CD4-positive, alpha-beta T cell treated with Interleukin-10 for 1 hour (primary cell): ENCODE data around the gene ZNF324B.
"Not testable (repeated sequence)": the region's sequence is repeated elsewhere in the genome, so short reads cannot be mapped to it uniquely, and the experiment has no call there.

Source experiments
- DNase-seq: peaks from one replicate; pipeline ENCODE4 v3.0.0-alpha.2; 2020

Gene ZNF324B

DNA sequence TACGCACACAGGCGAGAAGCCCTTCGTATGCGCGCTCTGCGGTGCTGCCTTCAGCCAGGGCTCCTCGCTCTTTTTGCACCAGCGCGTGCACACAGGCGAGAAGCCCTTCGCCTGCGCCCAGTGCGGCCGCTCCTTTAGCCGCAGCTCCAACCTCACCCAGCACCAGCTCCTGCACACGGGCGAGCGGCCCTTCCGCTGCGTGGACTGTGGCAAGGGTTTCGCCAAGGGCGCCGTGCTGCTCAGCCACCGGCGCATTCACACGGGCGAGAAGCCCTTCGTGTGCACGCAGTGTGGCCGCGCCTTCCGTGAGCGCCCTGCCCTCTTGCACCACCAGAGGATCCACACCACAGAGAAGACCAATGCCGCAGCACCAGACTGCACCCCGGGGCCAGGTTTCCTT, 4.7 kb downstream of the ZNF324B start:
- no peak for DNase-seq

DNA sequence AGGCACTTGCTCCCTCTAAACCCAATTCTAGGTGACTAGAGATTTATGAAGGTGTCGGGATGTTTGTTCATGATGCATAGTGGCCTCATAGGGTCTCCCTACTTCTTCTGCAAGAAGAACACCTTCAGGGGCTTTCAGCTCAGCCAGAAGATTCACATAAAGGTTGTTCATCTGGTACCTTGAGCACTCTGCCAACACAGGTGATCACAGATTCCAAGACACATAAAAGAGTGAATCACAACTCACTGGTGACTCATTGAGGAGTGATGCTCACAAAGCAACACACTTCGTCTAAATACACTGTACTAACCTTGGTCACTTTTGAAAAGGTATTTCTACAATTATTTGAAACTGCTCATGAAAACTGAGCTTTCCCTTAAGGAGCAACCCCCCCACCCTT, 8.6 kb downstream of the ZNF324B start:
- no peak for DNase-seq

DNA sequence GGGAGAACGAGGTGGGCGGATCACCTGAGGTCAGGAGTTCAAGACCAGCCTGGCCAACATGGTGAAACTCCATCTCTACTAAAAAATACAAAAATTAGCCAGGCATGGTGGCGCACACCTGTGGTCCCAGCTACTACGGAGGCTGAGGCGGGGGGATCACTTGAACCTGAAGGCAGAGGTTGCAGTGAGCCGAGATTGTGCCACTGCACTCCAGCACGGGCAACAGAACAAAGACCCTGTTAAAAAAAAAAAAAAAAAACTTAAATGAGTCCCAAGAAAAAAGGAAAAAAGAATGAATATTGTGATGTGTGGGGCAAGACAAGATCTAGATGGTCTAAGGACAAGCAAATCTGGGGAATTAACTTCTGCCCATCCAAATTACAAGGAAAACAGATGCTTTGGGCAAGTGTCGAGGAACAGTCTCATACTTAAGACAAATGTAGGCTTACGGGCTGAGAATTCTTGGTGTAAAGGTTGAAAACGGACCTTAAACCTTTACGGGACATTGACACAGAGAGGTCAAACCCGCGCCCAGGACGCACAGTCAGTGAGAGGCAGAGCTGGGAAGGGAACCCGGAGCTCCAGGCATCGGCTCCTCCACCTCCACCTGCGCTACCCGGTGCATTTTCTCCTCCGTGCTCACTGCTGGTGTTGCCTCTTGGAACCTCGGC, 14.8 kb downstream of the ZNF324B start:
- no peak for DNase-seq

DNA sequence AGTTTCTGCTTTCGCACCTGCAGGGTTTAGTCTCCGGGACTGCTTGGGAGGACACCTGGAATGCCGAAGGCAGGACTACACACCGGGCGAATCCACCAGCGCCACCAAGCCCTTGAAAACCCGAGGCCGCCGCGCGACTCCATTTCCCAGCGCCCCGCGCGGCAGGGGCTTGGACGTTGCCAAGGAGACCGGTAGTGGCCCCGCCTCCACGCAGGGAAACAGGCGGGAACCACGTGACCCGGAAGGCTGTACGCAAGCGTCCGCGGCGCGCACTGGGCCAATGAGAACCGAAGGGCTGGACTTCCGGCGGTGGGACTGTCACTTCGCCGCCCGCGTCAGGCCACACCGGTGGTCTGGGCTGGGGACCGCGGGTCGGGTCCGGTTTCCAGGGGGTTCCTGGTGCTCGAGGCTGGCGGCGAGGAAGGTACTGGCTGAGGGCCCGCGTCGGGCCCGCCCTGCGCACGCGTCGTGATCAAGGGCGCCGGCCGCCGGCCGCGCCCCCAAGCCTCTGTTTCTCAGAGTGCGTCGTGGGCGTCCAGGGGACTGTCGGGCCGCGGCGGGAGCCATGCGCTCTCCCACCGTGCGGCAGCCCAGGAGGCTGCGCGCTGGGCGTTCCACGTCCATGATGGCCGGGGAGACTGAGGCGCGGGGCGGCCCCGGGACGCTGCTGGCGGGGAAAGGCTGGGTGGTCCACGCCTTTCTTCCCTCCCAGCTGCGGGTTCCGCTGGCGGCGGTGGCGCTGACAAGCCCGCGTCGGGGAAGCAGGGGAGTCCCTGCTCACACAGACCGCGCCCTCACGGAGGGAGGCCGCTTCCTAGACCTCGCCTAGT, 15.6 kb downstream of the ZNF324B start, which contains the start of gene ZNF324:
Gene ZNF324, plus strand, starts transcription at position 321 of the 830 bp plus-strand sequence. CDS start 2,106 bp downstream, outside the sequence.
- DNase-seq: peak; percentile 96

DNA sequence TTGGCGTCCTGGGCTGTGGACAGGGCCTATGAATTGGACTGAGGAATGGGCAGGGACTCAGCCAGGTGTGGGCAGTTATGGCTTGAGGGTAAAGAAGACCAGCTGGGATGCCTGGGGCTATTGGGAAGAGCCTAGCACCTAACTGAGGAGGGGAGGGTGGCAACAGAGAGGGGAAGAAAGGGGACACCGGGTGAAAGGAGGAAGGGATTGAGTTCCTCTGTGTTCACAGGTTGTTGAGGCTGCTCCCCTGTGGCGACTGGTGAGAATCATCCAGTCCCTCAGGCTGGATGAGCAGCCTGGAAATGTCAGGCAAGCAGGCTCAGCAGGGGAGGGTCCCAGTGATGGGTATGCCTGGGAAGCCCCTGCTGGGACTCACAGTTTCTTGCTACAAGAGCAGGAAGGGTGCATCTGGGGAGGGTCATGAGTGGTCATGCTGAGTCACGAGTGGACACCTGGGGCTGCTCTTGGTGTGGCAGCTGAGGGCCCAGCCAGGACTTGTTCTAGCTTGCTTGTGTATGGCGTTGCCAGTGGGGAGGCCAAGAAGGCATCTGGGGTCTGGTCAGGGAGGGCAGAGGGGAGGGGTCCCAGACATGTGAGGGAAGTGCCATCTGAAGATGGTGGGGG, 16.9 kb downstream of the ZNF324B start:
- DNase-seq: no peak

DNA sequence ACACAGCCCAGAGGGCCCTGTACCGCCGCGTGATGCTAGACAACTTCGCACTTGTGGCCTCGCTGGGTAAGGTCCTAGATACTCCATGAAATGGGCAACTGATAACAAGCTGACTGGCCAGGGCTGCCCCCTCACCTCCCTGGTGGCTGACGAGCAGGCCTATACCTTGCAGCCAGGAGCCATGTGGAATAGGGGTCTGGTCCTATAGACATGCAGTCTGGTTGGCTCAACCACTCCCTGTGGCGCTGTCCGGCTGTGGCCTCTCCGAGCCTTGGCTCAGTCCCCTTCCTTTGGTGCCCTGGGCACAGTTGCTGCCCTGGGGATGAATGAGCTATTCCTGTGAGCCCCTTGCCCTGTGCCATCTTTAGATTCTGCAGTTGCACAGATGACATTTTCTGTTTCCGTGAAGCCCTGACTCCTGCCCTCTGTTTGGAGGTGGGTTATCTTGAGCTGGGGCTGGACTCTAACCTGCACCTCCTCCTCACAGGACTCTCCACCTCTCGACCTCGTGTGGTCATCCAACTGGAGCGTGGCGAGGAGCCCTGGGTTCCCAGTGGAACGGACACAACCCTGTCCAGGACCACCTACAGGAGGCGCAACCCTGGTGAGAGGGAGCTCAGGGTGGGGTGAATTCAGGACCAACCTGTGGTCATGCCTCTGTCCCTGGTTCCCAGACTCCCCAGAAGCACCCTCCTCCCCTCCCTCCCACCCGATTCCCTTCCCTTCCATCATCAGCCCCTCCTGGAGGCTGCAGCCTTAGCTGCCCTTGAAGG, 18.0 kb downstream of the ZNF324B start:
- DNase-seq: no peak

DNA sequence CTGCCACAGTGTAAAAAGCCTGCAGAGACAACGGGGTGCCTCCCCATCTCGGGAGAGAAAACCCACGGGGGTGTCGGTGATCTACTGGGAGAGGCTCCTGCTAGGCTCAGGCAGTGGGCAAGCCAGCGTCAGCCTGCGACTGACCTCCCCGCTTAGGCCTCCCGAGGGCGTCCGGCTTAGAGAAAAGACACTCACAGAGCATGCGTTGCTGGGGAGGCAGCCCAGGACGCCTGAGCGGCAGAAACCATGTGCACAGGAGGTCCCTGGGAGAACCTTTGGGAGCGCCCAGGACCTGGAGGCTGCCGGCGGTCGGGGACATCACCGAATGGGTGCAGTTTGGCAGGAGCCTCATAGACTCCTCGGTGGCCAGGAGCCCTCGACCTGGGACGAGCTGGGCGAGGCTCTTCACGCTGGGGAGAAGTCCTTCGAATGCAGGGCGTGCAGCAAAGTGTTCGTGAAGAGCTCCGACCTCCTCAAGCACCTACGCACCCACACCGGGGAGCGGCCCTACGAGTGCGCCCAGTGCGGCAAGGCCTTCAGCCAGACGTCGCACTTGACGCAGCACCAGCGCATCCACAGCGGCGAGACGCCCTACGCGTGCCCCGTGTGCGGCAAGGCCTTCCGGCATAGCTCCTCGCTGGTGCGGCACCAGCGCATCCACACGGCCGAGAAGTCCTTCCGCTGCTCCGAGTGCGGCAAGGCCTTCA, 19.6 kb downstream of the ZNF324B start:
- DNase-seq: not testable (repeated sequence)

DNA sequence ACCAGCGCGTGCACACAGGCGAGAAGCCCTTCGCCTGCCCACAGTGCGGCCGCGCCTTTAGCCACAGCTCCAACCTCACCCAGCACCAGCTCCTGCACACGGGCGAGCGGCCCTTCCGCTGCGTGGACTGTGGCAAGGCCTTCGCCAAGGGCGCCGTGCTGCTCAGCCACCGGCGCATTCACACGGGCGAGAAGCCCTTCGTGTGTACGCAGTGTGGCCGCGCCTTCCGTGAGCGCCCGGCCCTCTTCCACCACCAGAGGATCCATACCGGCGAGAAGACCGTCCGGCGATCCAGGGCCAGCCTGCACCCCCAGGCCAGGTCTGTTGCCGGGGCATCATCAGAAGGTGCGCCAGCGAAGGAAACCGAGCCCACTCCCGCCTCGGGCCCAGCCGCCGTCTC, 20.3 kb downstream of the ZNF324B start:
- no peak for DNase-seq

DNA sequence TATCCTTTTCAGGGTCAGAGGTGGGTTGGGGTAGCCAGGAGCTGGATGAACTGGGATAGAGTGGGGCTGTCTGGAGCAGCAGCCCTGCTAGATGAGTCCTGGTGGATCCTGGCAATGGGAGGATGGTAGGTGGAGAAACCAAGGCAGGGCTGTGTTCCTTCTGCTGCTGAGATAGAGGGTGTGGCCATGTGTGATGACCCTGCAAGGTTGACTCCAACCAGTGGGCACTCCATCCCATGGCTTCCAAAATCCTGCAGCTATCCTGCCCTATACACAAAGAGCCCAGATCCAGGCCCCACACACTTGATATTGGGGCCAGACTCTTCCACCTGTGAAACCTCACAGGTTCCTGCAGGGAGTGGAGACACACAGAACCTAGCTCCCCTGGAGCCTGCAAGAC, 22.4 kb downstream of the ZNF324B start:
- no peak for DNase-seq

DNA sequence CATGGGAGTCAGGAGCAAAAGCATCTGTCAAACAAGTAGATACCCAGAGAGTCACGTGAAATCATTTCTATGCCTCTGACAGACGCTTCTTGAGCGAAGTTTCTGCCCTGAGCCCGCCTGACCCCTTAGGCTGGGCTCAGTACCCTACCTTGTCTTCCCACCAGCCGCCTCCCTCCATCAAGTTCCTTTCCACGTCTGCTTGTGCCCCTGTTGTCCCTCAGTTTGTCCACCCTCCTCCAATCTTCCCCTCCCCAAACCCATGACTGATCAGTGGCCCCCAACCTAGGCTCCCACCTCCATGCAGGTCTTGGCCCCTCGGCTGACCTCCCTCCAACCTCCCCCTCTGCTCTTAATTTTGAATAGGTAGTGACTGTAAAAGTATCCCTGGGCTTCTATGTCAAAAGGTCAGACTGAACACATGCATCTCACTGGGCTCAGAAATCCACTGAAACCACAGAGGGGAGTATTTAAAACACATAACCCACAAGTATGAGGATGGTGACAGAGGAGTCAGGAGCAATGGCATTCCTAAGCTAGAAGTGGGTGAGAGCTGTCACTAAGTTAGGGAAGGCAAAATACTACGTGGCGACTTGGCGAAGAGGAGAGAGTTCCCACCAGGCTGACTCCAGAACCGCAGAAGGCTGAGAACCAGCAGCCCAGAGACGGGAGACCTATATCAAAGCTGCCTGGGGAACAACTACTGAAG, 23.0 kb downstream of the ZNF324B start:
- no peak for DNase-seq

DNA sequence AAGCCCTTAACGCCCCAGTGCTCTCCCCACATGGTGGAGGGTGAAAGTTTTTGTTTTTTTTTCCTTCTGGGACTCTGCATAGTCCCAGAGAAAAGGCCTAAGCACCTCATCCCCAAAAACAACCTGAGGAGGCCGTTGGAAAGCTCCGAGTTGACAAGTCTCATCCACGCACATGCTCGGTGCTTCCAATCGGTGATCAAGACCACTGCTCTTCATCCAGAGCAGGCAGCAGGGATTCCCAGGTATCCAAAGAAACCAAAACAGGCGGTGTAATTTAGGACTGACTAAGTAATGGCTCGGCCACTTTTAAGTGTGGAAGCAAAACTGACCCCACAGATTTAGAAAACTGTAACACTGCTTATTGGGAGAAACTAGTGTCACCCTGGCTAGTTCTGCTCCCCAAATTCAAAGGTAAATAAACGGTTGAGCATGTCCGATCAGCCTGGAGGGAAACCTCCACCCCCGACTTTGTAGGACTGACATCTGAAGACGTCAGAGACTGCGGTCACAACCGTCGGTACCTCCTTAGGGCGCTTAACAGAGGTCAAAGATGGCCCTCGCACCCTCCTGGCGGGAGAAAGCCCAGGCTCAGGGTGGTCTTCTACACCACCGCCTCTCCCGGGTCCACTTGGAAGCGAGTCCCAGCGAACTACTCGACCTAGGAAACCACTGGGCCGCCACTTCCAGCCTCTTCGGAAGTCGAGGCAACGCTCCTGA, 23.7 kb downstream of the ZNF324B start:
- no peak for DNase-seq

DNA sequence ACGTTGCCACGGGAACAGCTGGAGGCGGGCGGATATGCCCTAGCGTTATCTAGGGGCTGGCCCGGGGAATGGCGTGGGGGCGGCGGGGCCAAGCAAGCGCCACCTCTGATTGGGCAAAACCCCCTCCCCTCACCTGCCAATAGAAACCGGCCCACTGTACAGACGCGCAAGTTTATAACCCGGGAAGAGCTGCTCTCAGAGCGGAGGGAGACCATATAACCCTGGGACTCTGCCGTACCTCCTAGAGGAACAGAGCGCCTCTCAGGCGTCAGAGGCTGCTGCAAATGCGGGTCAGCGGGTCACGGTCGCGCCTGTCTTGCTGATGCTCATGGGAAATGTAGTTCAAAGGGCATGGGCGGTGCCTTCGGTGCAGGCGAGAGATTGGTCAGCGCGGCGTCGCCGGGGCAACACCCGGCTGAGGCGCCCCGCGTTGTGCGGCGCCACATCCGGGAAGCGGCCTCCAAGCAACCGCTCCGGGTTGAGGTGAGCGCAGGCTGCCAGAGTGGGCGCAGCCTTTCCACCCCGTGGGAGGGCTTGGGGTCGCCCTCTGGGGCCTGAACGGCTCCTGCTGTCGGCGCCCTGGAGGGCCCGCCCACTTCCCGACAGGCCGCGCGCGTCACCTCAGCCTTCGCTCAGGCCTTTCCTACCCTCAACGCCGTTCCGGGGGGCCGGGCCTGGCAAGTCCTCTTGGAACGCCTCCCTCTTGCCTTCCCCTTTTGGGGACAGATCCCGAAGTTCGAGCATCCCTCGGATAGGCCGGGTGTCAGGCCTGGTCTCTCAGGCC, 24.5 kb downstream of the ZNF324B start, which contains the start of gene ZNF446:
Gene ZNF446, plus strand, starts transcription at position 639 of the 784 bp plus-strand sequence. CDS start 867 bp downstream, outside the sequence.
- DNase-seq: peak; percentile 97

DNA sequence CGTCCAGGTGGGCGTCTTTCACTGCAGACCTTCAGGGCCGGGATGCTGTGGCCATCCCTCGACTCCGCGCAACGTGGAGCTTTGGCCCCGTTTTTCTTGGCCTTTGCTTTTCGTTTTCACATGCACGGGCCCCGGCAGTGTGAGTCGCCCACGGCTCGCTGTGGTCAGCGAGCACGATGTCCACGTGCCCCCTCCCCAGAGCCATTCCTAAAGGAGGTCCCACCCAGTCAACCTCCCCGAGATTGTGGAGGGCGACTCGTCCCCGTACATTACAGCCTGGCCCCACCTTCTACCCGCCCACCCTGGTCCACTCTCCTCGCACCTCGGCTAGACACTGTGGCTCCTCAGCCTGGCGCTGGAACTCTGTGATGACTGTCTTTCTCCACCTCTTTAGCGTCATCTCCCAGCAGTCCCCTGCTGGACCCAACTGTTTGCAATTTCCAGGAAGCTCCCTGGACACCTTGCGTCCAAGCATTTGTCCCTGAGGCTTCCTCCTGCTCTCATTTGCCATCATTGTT, 25.1 kb downstream of the ZNF324B start:
- no peak for DNase-seq

DNA sequence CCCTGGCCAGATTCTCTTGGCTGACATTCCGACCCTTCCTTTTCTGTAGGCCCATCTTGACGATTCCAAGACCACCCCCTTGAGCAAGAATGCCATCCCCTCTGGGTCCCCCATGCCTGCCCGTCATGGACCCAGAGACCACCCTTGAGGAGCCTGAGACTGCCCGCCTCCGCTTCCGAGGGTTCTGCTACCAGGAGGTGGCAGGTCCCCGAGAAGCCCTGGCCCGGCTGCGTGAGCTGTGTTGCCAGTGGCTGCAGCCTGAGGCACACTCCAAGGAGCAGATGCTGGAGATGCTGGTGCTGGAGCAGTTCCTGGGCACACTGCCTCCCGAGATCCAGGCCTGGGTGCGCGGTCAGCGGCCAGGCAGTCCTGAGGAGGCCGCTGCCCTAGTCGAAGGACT, 25.7 kb downstream of the ZNF324B start:
- no peak for DNase-seq

DNA sequence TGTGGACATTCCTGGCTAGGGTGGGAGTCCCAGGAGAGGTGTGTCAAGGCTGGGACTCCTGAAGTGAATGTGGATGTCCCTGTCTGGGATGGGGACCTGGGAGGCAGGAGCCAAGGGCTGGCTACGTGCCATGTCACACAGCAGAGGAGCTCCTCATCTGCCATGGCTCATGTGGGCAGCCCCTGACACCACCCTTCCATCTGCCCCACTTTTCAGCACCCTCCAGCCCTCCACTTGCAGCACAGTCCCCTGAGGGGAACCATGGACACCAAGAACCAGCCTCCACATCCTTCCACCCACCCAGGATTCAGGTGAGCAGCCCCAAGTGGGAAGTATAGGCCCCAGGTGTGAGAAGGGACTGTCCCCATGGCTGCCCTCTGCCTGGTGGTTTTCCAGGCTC, 26.4 kb downstream of the ZNF324B start:
- DNase-seq: no peak

DNA sequence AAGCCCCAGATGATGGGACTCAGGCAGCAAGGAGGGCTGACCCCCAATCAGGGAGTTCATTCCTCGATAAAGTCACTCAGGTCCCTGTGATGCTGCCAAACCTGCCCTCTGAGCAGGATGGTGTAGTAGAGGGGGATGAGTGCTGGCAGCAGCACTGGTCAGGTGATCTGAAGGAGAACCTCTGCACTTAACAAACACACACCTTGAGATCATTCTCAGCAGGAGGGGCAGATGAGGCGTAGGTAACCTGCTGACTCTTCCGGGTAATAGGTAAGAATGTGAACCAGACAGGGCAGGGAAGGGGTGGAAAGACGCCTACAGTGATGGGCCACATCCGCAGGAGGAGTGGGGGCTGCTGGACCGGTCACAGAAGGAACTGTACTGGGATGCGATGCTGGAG, 27.9 kb downstream of the ZNF324B start:
- DNase-seq: no peak

DNA sequence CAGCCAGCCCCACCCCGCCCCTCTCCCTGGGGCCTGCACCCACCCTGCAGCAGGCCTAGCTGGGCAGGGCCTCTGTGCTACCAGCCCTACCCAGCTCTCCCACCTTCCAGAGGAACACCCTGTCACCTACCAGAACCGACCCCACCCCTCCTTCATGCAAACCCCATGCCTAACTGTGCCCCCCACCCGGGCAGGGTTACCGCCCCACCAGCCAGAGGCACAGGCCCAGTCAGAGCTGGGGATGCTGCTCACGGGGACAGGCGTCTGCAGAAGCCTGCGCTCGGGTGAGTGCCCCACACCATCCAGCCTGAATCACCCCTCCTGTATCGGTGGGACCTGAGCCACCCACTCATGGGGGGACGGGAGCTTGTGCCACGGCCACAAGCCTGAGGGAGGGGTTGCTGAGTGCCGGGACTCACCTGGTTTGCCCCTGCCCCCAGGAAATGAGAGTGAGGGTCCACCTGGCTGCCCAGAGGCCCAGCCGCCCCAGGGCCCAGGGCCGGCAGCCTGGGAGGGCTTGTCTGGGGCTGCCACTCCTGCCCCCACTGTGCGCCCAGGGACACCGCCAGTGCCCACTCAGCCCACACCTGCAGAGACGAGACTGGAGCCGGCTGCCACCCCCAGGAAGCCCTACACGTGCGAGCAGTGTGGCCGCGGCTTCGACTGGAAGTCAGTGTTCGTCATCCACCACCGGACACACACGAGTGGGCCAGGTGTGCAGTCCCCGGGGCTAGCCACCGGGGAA, 28.5 kb downstream of the ZNF324B start:
- no peak for DNase-seq

DNA sequence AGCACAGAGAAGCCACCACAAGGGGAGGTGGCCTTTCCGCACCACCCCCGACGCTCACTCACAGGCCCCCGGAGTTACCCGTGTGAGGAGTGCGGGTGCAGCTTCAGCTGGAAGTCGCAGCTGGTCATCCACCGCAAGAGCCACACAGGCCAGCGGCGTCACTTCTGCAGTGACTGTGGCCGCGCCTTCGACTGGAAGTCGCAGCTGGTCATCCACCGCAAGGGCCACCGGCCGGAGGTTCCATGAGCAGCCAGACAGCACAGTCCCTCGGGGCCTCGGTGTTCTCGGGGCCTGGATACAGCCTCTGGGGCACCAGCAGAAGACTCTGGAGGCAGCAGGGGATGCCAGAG, 29.0 kb downstream of the ZNF324B start:
- no peak for DNase-seq

DNA sequence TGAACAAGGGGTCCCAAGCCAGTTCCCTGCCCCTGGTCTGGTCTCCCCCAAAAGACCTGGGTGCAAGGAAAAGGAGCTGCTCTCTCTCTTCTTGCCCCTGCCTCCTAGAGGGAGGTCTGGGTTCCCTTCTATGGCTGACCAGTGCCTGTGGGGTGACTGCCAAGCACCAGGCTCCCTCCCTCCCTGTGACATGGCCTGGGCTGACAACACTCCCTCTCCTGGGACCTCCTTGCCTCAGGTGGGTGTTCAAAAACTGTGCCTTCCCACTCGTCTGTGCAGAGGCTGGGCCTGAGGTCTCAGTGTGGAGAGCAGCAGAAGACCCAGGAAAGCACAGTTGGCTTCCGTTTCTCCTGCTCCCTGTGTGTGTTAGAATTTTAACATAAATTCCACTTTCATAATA, 29.4 kb downstream of the ZNF324B start:
- DNase-seq: no peak
